ENCODE measurements around the gene PPP1R3D. TPM values are rescaled to one million over a fixed set of nuclear protein-coding genes. Genes with fewer than 3 reads are reported as not detected.

The PPP1R3D gene
- total and polyA plus RNA-seq, 10 of the 15 experiments (the other 5 are each of a cell fraction or from before 2014, with no cell fraction given), result 0.39 to 4.8 (median 2.9) TPM

- no peaks in the 10 kb centered on the region for H3K4me1 ChIP-seq (ENCODE audit: control insufficient read depth, insufficient read depth, low read length)
- TF ChIP-seq ZNF622 (IDR thresholded peaks at IDR 0.05), result no peak
- no peak for TF ChIP-seq BACH1 (IDR thresholded peaks at IDR 0.05; ENCODE audit: borderline replicate concordance)
- no peak for TF ChIP-seq RELA (IDR thresholded peaks at IDR 0.05; ENCODE audit: borderline replicate concordance, partially characterized antibody)
- no peak for TF ChIP-seq SMARCA5 (IDR thresholded peaks at IDR 0.05)
- no peak for TF ChIP-seq CEBPZ (IDR thresholded peaks at IDR 0.05; ENCODE audit: low read depth, low read length)
- no peak for TF ChIP-seq YY1 (IDR thresholded peaks at IDR 0.05; ENCODE audit: low read depth, low read length)
- ChIA-PET RAD21 (ENCODE audit: unreplicated experiment) (no interaction called here), SMC1A (ENCODE audit: uncharacterized antibody, unreplicated experiment) (no interaction called here), CTCF (interaction anchor here (0.7 to 1.7 kb wide), 4 partner anchors 11 to 1534 kb away, joined by 3 to 11 read pairs (median 4); partner anchors contain the start of genes FAM217B, PPP1R3D and VAPB), POLR2A (no interaction called here)
- H4K20me1 ChIP-seq (ENCODE audit: control insufficient read depth, insufficient read depth), result no peaks in the 10 kb centered on the region
- DNase-seq (ENCODE audit: low read depth, low spot score) (no peak), ATAC-seq (peak; percentile 32; the same call in 2 of the 3 replicates), FAIRE-seq (no peak)
- H2AFZ ChIP-seq (ENCODE audit: control insufficient read depth, low read depth, low read length), result no peak overlapping the region
- BruUV-seq (replicated peaks), result no TSS peak
- 37% methylated on average over 1 of the region's 1 CpG for WGBS (ENCODE audit: insufficient coverage, insufficient replicate concordance, low lambda C conversion rate, missing lambda C conversion rate)
- no peak overlapping the region for H3K27ac ChIP-seq (ENCODE audit: control insufficient read depth, insufficient read depth)
- H3K4me3 ChIP-seq, result no peak overlapping the region
- H3K9me3 ChIP-seq (replicated peaks; ENCODE audit: control insufficient read depth, insufficient read depth, low read length), result no peaks in the 10 kb centered on the region
- H3K27me3 ChIP-seq (replicated peaks in 1 of 2; ENCODE audit: control insufficient read depth in 2 of 2, insufficient read depth in 2 of 2, low read length in 1 of 2), result no peaks in the 10 kb centered on the region
- no peaks in the 10 kb centered on the region for H3K36me3 ChIP-seq (ENCODE audit: control insufficient read depth in 2 of 2, insufficient read depth in 2 of 2, low read length in 1 of 2)
- no peak overlapping the region for H3K4me2 ChIP-seq (ENCODE audit: control insufficient read depth, insufficient read depth)
- no peaks in the 10 kb centered on the region for H3K79me2 ChIP-seq (ENCODE audit: control insufficient read depth, insufficient read depth, low read length)
- in situ Hi-C loops (cut with MboI) (no loop called here), intact Hi-C loops (cut with micrococcal nuclease; ENCODE audit: unreplicated experiment) (no loop called here)
- no peak overlapping the region for H3K9ac ChIP-seq (ENCODE audit: control insufficient read depth, insufficient read depth, low read length)
These were observed 16.6 kb downstream of the PPP1R3D start for GRCh38 chr20:59923514-59923913.

Data from GM12878 (cell line).